OCI-LY7 (cell line): Measurements from ENCODE around the gene ROBO3. TPM values are rescaled to one million over a fixed set of nuclear protein-coding genes. Genes with fewer than 3 reads are reported as not detected.

Experiments
- BruUV-seq: library from RNA; stranded (reverse); fragments of 400-500 nt; replicated peaks from 2 replicates; lab custom pipeline; 2021; lab: Mats Ljungman, UMichigan
- CTCF ChIA-PET: fragments of 300-600 bp; sonication (Branson Sonifier 250); formaldehyde crosslinking; loops from one replicate; lab custom pipeline; 2022; ENCODE audit warnings: antibody characterized with exemption; ENCODE audit not compliant: unreplicated experiment; lab: Charles Lee
- POLR2A ChIA-PET: fragments of 300-600 bp; sonication (Branson Sonifier 250); formaldehyde crosslinking; loops from one replicate; lab custom pipeline; 2022; ENCODE audit warnings: antibody characterized with exemption; lab: Charles Lee
- DNase-seq: peaks from one replicate; pipeline ENCODE4 v3.0.0-alpha.2; 2015; ENCODE audit warnings: low spot score
- H2AFZ ChIP-seq: fragments of 200-600 bp; sonication (generic), shearing (Covaris generic); 2 replicates; pipeline ENCODE4 v1.6.1; 2014; ENCODE audit warnings: mild to moderate bottlenecking, antibody characterized with exemption, low read length, moderate library complexity
- H3K27ac ChIP-seq: fragments of 200-600 bp; sonication (generic); 2 replicates; pipeline ENCODE4 v1.5.1; 2014; ENCODE audit warnings: mixed run types, low read depth, mild to moderate bottlenecking, moderate library complexity, low read length, inconsistent platforms; ENCODE audit not compliant: poor library complexity, severe bottlenecking
- H3K36me3 ChIP-seq: fragments of 200-600 bp; sonication (generic); 2 replicates; pipeline ENCODE4 v1.6.1; 2014; ENCODE audit warnings: mild to moderate bottlenecking, antibody characterized with exemption, low read length, moderate library complexity, mixed read lengths; ENCODE audit not compliant: insufficient read depth
- H3K4me1 ChIP-seq: fragments of 200-600 bp; sonication (generic); 2 replicates; pipeline ENCODE4 v1.5.1; 2014; ENCODE audit warnings: mild to moderate bottlenecking, low read length; ENCODE audit not compliant: insufficient read depth, poor library complexity, severe bottlenecking
- H3K4me2 ChIP-seq: fragments of 200-600 bp; sonication (generic); 2 replicates; pipeline ENCODE4 v1.6.1; 2014; ENCODE audit warnings: mild to moderate bottlenecking, low read length
- H3K4me3 ChIP-seq: fragments of 200-600 bp; sonication (generic); 2 replicates; pipeline ENCODE4 v1.5.1; 2014; ENCODE audit warnings: mild to moderate bottlenecking, low read depth, low read length; ENCODE audit not compliant: poor library complexity, severe bottlenecking
- H3K79me2 ChIP-seq: fragments of 200-600 bp; sonication (generic); 2 replicates; pipeline ENCODE4 v1.6.1; 2016; ENCODE audit warnings: low read depth, mild to moderate bottlenecking, low read length, moderate library complexity, mixed read lengths; ENCODE audit not compliant: insufficient read depth
- H3K9me2 ChIP-seq: fragments of 200-600 bp; sonication (generic); 2 replicates; pipeline ENCODE4 v1.6.1; 2016; ENCODE audit warnings: mild to moderate bottlenecking, low read length, mixed read lengths; ENCODE audit not compliant: insufficient read depth
- H3K9me3 ChIP-seq: fragments of 200-600 bp; sonication (generic); 2 replicates; pipeline ENCODE4 v1.6.1; 2014; ENCODE audit warnings: mild to moderate bottlenecking, mixed run types, low read length, mixed read lengths
- H4K20me1 ChIP-seq: fragments of 200-600 bp; sonication (generic); 2 replicates; pipeline ENCODE4 v1.6.1; 2014; ENCODE audit warnings: mild to moderate bottlenecking, antibody characterized with exemption, low read length, moderate library complexity, mixed read lengths; ENCODE audit not compliant: insufficient read depth
- CTCF ChIP-seq: fragments of 200-600 bp; sonication (generic); conservative IDR thresholded peaks from 2 replicates; pipeline ENCODE4 v1.5.1; 2014; ENCODE audit warnings: mild to moderate bottlenecking, antibody characterized with exemption, low read length, moderate library complexity, mixed read lengths
- EZH2phosphoT487 ChIP-seq: fragments of 200-600 bp; sonication (generic); IDR thresholded peaks from 2 replicates; pipeline ENCODE4 v1.6.1; 2018; ENCODE audit warnings: low read depth, borderline replicate concordance, mild to moderate bottlenecking, mixed run types, antibody characterized with exemption, low read length, moderate library complexity, mixed read lengths
- intact Hi-C: fragments of 100-400 bp; cut with micrococcal nuclease; formaldehyde crosslinking; loops from one replicate; pipeline ENCODE4 v1.10.0; 2022; ENCODE audit not compliant: unreplicated experiment
- total RNA-seq, 2 experiments: library from RNA; depleted of rRNA in 1 of 2; stranded (reverse); fragments of >200 nt in 1 of 2; shearing (Covaris generic) in 1 of 2; gene quantifications; 2 replicates each; pipeline ENCODE4 v1.2.3, GENCODE V29; 2014 to 2022

The ROBO3 gene
- total RNA-seq, 2 experiments from 2014 or later, result 0.19 TPM; not detected in 1

GRCh38 chr11:124899383-124900145 lies 34.3 kb downstream of the ROBO3 start:
- Histone ChIP-seq H3K79me2 (no peaks in the 10 kb centered on the region), H3K4me3 (no peak overlapping the region), H3K9me2 (no peaks in the 10 kb centered on the region), H2AFZ (no peak overlapping the region), H3K27ac (no peak overlapping the region), H4K20me1 (no peaks in the 10 kb centered on the region), H3K9me3 (no peaks in the 10 kb centered on the region), H3K4me2 (no peak overlapping the region), H3K4me1 (no peaks in the 10 kb centered on the region), H3K36me3 (no peaks in the 10 kb centered on the region)
- DNase-seq, result no peak
- no TSS peak for BruUV-seq
- intact Hi-C loops, result no loop called here
- POLR2A ChIA-PET, result no interaction called here
- TF ChIP-seq CTCF, result no peak
- TF ChIP-seq EZH2phosphoT487, result no peak
- CTCF ChIA-PET, result no interaction called here

GRCh38 chr11:124900464-124900863 lies 35.2 kb downstream of the ROBO3 start:
- no peak for TF ChIP-seq CTCF
- TF ChIP-seq EZH2phosphoT487, result no peak
- H4K20me1 ChIP-seq, result no peaks in the 10 kb centered on the region
- H3K36me3 ChIP-seq, result no peaks in the 10 kb centered on the region
- ChIA-PET POLR2A (no interaction called here), CTCF (no interaction called here)
- no peaks in the 10 kb centered on the region for H3K9me2 ChIP-seq
- H3K4me1 ChIP-seq, result no peaks in the 10 kb centered on the region
- no peak overlapping the region for H3K4me2 ChIP-seq
- H3K4me3 ChIP-seq, result no peak overlapping the region
- no peak for DNase-seq
- H3K27ac ChIP-seq, result no peak overlapping the region
- no peak overlapping the region for H2AFZ ChIP-seq
- H3K79me2 ChIP-seq, result no peaks in the 10 kb centered on the region
- BruUV-seq, result no TSS peak
- H3K9me3 ChIP-seq, result no peaks in the 10 kb centered on the region
- intact Hi-C loops, result no loop called here

- Histone ChIP-seq H3K9me2 (no peaks in the 10 kb centered on the region), H3K27ac (no peak overlapping the region), H2AFZ (no peak overlapping the region), H3K4me2 (no peak overlapping the region), H3K79me2 (no peaks in the 10 kb centered on the region), H4K20me1 (no peaks in the 10 kb centered on the region), H3K36me3 (no peaks in the 10 kb centered on the region), H3K9me3 (no peaks in the 10 kb centered on the region), H3K4me1 (no peaks in the 10 kb centered on the region), H3K4me3 (no peak overlapping the region)
- POLR2A ChIA-PET, result no interaction called here
- CTCF ChIA-PET, result no interaction called here
- TF ChIP-seq CTCF, result no peak
- no peak for TF ChIP-seq EZH2phosphoT487
- intact Hi-C loops, result no loop called here
- no peak for DNase-seq
- no TSS peak for BruUV-seq
These were observed 37.4 kb downstream of the ROBO3 start for GRCh38 chr11:124902616-124903015.
